A549 treated with RU486 at 1 μM for 4 hours (cell line): ENCODE results near the gene GPN2. TPM values are rescaled to one million over a fixed set of nuclear protein-coding genes. Genes with fewer than 3 reads are reported as not detected.

Experiments used
- total RNA-seq: library from RNA; stranded (reverse); fragments of 200-300 nt; extraction: Qiagen RNA extraction; gene quantifications from 5 replicates; pipeline ENCODE4 v1.2.3, GENCODE V29; 2022; ENCODE audit warnings: low read depth

GPN2 gene
- total RNA-seq, result 19.0 to 32.4 TPM (median 28.6 TPM) in 5 replicates

DNA sequence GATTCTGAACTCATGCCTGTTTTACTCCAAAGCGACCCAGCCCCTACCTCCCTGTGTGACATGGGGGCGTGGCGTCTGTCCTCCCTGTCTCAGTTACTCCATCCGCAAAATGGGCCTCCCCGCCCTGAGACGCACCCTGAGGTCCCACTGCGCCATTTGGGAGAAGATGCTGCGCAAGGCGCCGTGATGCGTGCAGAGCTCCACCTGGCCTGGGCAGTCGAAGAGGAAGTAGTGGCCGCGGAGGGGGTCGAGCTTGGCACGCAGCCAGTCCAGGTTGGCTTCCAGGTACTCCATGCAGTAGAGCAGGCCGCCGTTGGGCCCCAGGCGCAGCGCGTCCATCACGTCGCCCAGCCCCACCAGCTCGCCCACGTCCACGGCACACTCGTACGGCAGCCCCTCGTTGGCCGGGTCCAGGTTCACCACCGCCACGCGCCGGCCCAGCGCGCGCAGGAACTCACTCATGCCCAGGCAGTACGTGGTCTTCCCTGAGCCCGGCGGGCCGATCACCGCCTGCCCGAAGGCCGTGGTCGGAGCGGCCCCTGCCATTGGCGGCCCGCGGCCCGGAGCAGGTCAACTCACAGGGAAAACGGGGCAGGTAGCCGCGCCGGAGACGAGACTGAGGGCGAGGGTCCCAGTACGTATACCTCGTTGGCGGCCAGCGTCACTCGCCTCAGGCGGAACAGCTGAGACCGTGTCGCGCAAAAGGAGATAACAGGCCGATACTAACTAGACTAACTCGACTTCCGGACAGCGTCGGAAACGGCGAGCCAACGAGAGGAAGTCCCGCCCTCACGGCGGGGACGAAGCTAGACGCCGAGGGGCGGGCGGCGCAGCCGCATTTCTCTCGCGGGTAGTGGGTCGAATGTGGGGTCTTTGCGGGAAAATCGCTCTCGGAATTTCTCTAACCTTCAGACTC is at the start of gene GPN2:
TSS of gene GPN2 (minus strand) at position 733 of the 916 bp plus-strand sequence. CDS start at position 546, 187 bp downstream.

DNA sequence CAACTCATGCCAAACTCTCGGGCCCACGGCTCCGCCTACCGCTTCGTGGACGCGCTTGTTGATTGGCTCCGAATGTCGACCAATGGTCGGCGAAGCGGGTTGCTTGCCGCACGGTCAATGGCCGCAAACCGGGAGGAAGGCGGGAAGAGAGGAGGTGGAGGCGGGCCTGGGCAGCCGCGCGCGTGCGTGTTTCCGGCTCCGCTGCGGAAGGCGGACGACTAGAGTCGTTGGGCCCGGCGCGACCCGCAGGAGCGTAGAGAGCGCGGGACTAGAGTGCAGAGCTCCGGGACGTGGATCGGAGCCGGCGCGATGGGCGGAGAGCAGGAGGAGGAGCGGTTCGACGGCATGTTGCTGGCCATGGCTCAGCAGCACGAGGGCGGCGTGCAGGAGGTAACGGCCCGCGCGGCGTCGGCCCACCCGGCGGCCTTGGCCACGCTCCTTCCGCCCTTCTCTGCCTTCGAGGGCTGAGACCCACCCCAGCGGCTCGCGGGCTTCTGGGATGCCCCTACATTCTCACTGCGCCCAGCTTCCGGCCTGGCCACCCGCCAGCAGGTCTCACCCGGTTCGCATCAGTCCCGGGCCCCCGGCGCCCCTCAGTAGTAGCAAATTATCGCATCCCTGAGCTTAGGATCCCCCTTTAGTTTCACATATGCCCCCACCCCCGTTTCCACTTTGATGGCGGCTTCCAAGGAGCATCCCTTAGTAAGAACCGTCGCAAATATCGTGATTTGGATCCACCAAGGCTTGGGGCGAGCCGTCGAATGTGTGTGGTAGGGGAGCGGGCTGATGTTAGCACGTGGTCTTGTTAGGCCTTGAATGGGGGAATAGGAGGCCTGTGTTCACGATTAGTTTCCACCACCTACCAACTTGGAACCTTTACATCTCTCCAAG is 31.7 kb upstream of the GPN2 start, which contains the start of gene NUDC:
TSS of gene NUDC (plus strand) at position 204 of the 891 bp plus-strand sequence. CDS start at position 310, 106 bp downstream.

DNA sequence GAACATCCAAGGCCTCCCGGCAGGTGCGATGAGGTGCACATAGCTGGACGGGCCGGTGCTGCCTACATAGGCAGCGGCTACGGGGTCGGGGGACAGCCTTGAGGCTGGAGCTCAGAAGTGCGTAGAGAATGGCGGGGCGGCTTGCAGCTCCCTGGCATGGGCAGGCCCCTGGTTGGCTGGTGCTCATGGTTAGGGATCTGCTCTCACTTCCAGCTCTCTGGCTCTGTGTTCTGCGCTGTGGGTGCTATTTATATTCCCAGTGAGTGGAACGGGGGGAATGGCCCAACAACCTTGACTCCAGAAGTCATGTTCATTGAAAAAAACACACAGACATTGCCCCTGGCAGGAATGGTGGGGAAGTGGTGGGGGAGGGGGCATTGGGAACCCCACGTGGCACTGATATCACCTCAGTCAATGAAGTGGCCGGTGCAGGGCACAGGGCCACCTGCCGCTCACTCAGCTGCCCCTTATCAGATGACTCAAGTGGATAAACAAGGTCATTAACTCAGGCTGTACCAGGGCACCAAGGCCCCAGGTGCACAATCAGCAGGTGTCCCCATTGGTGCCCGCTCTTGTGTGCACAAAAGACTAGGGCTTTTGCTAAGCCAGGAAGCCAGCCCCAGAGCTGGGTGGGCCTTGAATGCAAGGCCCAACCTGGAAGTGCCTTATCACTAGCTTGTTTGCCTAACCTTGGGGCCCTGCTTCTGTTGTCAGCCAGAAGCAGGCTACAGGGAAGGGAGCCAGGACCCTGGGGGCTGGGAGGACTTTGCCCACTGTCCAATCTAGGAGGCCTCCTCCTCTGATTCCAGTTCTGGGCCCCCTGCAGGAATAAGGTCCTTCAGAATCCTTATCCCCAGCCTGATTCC is 23.9 kb upstream of the GPN2 start, which contains the start of gene NR0B2:
TSS of gene NR0B2 (minus strand) at position 222 of the 866 bp plus-strand sequence. CDS start at position 187, 35 bp downstream.

DNA sequence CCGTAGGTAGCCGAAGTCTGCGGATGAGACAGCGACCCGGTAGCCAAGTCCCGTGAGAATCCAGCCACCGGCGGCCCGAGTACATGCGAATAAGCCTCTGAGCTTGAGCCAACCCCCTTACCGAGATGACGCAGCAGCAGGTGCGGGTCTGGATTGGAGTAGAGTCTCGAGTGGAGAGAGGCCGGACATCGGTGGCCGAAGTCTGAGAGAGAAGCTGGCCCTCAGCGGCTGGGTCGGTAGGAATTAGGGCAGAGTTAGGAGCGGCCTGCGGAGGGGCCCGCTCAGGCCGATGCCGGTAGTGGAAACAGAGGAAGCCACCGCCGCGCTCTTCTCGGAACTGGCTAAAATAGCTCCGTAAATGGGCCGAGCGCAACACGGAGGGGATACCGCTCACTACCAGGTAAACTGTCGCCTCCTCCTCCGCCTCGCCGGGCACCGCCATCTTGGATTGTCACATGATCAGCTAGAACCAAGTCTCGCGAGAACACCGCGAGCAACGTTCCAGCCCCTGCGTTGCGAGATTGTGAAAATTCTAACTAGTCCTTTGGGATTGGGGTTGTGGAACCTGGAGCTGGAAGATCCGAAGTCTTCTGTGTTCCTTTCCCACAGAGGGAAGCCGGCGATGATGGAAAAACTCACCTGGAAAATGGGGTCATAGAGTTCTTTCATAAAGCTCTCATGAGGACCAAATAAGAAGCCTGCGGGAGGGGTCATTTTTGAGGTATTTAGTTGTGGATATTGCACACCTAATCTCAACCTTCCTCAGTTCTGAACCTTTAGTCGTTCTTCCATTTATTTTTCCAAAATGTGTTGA is 10.1 kb upstream of the GPN2 start, which contains the start of gene GPATCH3:
TSS of gene GPATCH3 (minus strand) at position 467 of the 814 bp plus-strand sequence. CDS start at position 442, 25 bp downstream.

DNA sequence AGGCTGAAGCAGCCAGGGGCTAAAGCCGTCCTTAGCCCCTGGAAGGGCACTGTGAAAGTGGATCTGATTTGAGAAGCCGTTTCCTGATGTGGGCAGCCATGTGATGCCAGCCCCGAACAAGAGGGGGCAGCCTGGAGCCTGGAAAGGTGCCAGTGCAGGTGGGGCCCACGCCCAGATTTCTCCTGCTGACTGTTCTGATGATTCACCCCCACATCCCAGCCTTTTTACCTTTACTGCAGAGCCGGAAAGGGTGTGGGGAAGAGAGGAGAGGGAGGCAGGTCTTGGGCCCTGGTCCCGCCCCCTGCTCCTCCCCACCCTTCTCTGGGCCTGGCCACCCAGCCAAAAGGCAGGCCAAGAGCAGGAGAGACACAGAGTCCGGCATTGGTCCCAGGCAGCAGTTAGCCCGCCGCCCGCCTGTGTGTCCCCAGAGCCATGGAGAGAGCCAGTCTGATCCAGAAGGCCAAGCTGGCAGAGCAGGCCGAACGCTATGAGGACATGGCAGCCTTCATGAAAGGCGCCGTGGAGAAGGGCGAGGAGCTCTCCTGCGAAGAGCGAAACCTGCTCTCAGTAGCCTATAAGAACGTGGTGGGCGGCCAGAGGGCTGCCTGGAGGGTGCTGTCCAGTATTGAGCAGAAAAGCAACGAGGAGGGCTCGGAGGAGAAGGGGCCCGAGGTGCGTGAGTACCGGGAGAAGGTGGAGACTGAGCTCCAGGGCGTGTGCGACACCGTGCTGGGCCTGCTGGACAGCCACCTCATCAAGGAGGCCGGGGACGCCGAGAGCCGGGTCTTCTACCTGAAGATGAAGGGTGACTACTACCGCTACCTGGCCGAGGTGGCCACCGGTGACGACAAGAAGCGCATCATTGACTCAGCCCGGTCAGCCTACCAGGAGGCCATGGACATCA is 27.1 kb downstream of the GPN2 start, which contains the start of gene SFN:
TSS of gene SFN (plus strand) at position 369 of the 904 bp plus-strand sequence. CDS start at position 433, 64 bp downstream.

DNA sequence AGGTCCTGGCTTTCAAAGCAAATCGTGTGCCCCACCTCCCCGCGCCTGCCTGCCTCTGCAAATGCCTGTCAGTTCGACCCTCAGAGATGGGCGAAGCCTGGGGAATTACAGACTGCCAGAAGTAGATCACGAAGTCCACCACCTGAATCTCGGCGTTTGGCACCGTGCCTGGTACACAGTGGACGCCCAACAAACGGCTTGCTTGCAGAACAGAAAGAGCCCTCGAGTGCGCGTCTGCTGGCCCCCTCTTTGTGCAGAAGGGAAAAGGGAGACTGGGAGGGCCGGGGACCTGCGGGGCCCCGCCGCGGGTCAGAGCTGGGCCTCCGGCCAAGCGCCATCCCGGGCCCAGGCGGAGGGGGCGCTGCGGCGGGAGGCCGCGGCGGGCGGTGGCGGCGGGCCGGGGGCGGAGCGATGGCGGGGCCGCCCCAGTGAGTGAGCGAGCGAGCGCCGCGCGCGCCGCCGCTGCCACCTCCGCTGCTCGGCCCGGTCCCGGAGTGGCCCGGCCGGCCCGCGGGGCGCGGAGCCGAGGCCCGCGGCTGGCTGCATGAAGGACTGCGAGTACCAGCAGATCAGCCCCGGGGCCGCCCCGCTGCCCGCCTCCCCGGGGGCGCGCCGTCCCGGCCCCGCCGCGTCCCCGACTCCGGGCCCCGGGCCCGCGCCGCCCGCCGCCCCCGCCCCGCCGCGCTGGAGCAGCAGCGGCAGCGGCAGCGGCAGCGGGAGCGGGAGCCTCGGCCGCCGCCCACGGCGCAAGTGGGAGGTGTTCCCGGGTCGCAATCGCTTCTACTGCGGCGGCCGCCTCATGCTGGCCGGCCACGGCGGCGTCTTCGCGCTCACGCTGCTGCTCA is 63.6 kb downstream of the GPN2 start, which contains the start of gene ZDHHC18:
TSS of gene ZDHHC18 (plus strand) at position 428 of the 845 bp plus-strand sequence. CDS start at position 545, 117 bp downstream.

Other genes starting within 250 kb of the GPN2 start
- gene ARID1A, start 194.3 kb downstream of the GPN2 start, total RNA-seq, result 30.6 to 33.4 TPM (median 32.4 TPM) in 5 replicates
- 4.8 to 6.4 TPM (median 6.1 TPM) in 5 replicates for gene PIGV, start 102.3 kb downstream of the GPN2 start, total RNA-seq
- gene ZDHHC18, start 63.6 kb downstream of the GPN2 start, total RNA-seq, result 35.7 to 44.9 TPM (median 39.9 TPM) in 5 replicates
- 480 to 623 TPM (median 596 TPM) in 5 replicates for gene SFN, start 27.1 kb downstream of the GPN2 start, total RNA-seq
- gene GPATCH3, start 10.2 kb upstream of the GPN2 start, total RNA-seq, result 8.5 to 11.9 TPM (median 10.7 TPM) in 5 replicates
- not detected in 5 replicates for gene NR0B2, start 23.7 kb upstream of the GPN2 start, total RNA-seq
- gene NUDC, start 31.5 kb upstream of the GPN2 start, total RNA-seq, result 125 to 158 TPM (median 131 TPM) in 5 replicates
- 0.15 TPM in 1 of 5 replicates, not detected in the others for gene KDF1, start 70.2 kb upstream of the GPN2 start, total RNA-seq
- 146 to 217 TPM (median 205 TPM) in 5 replicates for gene TRNP1, start 103.4 kb upstream of the GPN2 start, total RNA-seq
- 0.53 to 0.99 TPM (median 0.58 TPM) in 5 replicates for gene TENT5B, start 122.6 kb upstream of the GPN2 start, total RNA-seq